NCI-H748 (cell line): ENCODE data around the gene MYO18A.

Experiments
- DNase-seq: peaks from one replicate; lab custom pipeline; 2025; ENCODE audit not compliant: unreplicated experiment; lab: John Stamatoyannopoulos, UW

Gene MYO18A

DNA sequence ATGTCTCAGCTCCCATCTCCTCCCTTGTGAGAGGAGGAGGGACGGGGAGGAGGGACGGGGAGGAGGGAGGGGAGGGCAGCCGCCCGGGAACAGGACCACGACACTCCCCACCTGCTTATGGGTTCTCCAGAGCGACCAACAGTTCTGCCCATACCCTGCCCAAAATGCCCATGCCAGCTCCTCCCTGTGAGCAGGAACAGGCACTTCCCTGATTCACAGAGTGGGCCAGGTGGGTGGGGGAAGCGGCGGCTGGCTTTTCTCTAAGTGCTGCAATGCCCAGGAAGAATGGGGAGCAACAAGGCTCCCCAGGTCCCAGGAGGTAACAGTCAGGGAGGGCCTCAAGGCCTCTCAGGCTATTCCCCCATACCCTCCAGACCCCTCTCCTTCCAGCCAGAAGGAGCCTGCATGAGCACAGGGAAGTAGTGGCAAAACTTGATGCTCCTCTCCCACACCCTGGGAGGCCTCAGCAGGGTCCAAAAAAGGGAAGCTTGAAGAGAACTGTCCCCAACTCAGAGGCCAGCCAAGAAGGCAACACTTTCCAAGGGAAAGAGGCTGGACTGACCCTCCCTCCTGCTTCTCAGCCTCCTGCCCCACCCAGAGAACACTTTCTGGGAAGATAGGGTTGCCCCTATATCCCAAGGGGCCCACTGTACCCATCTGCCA, 53.8 kb downstream of the MYO18A start:
- DNase-seq = no peak

DNA sequence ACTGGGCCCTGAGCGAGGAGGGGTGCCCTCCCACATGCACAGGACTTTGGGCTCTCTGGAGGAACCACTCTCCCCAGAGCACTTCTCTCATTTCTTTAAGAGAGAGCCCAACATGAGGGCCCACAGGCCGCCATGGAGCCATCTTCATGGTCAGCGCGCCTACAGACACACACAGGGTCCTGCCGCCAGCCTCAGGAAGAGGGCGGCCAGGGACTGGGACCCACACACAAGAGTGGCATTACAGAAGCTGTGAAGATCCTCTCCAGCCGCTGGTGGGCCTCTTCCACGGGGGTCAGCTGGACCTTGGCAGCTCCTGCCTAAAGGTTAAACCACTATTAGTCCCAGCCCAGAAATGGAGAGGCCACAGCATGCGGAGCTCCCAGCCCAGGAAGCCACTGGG, 54.5 kb downstream of the MYO18A start:
- no peak for DNase-seq

DNA sequence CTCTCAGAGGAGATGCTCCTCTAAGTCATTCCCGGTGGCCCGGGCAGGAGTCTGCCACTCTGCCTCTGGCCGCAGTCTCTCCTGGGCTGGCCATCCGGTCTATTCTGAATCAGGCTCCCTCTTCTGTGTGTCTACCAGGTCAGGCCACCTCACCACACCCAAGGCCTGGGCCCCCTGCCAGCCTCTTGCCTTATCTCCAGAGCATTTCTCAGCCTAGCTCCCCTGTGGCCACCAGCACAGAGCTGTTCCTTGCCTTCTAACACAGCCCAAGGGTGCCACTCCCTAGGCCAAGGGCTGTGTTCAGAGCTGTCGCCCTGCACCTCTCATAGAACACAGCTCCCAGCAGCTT, 55.3 kb downstream of the MYO18A start:
- no peak for DNase-seq

- peak; percentile 71 for DNase-seq
Observed at GRCh38 chr17:29124135-29124924, 55.9 kb downstream of the MYO18A start.

GRCh38 chr17:29123111-29123510, 57.1 kb downstream of the MYO18A start:
- DNase-seq = no peak

- DNase-seq = no peak
Observed at GRCh38 chr17:29121442-29121841, 58.8 kb downstream of the MYO18A start.

- no peak for DNase-seq
Observed at GRCh38 chr17:29120433-29120832, 59.8 kb downstream of the MYO18A start.

DNA sequence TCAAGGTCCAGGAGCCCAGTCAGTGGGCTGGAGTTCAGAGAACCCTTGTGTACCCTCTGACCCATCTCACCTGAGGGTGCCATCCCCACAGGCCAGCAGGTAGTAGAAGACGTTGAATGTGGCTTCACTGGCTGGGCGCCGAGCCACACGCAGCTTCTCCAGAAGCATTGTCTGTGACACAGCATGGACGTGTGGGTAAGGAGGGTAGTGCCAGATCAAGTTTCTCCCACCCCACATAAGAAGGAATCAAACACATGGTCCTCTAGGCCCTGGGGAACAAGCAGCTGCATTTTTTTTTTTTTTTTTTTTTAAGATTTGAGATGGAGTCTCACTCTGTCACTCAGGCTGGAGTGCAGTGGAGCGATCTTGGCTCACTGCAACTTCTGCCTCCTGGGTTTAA, 60.9 kb downstream of the MYO18A start:
- DNase-seq = no peak

- peak; percentile 76 for DNase-seq
Observed at GRCh38 chr17:29116804-29117753, 63.1 kb downstream of the MYO18A start.

DNA sequence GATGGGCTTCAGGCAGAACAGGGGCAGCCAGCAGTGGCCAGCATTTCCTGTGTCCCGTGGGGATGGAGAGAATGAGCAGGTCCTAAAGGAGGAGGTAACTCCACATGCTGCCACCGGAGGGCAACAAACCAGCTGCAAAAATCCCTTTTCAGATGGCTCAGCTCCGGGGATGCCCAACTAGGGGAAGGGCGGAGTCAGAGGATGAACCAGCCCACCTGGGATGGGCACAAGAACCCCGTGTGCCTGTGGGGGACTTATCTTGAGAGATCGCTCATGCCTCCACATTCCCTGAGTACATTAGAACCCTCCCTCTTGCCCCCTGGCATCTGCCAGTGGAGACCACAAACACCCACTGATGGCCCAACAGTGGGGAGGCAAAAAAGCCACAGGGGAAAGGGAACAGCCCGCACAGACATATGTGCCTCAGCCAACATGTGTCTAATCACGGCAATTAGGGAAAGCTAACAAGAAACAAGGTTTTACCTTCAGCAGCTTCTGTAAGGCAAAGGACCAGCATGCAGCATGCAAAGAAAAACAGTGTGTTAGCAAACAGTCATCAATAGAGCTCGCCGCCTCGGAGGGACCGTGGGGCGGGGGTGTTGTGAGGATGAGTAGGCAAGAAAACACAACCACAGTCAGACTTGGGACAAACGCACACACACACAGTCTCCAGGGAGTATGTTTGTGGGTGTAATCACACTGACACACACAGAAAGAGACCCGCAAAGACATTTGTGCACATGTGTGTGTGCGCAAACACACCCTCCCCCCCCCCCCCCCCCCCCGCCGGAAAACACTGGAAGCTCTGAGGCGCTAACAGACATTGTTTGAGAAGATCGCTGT, 64.0 kb downstream of the MYO18A start:
- peak; percentile 92 for DNase-seq

DNA sequence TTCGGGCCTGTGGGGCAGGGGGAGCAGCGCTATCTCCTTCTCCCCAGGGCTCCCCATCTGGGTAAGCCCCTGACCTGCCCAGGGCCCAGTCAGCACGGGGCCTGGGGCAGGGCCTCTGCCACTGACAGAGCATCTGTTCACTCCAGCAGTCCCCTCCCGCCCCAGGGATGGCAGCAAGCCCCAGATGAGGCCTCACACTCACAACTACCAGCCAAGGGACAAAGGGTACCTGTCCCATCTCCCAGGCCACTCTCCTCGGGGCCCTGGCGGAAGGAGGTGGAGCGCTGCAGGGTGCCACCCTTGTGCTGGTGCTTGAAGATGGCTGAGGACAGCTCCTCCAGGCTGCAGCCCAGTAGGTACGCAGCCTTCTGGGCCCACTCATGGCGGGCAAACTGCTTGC, 64.8 kb downstream of the MYO18A start:
- DNase-seq = no peak

- no peak for DNase-seq
Observed at GRCh38 chr17:29114141-29114540, 66.1 kb downstream of the MYO18A start.

- DNase-seq = no peak
Observed at GRCh38 chr17:29113334-29113733, 66.9 kb downstream of the MYO18A start.

- no peak for DNase-seq
Observed at GRCh38 chr17:29112771-29113295, 67.4 kb downstream of the MYO18A start.

- DNase-seq = peak; percentile 74
Observed at GRCh38 chr17:29111816-29112499, 68.2 kb downstream of the MYO18A start.

GRCh38 chr17:29110372-29110757, 69.8 kb downstream of the MYO18A start:
- no peak for DNase-seq

DNA sequence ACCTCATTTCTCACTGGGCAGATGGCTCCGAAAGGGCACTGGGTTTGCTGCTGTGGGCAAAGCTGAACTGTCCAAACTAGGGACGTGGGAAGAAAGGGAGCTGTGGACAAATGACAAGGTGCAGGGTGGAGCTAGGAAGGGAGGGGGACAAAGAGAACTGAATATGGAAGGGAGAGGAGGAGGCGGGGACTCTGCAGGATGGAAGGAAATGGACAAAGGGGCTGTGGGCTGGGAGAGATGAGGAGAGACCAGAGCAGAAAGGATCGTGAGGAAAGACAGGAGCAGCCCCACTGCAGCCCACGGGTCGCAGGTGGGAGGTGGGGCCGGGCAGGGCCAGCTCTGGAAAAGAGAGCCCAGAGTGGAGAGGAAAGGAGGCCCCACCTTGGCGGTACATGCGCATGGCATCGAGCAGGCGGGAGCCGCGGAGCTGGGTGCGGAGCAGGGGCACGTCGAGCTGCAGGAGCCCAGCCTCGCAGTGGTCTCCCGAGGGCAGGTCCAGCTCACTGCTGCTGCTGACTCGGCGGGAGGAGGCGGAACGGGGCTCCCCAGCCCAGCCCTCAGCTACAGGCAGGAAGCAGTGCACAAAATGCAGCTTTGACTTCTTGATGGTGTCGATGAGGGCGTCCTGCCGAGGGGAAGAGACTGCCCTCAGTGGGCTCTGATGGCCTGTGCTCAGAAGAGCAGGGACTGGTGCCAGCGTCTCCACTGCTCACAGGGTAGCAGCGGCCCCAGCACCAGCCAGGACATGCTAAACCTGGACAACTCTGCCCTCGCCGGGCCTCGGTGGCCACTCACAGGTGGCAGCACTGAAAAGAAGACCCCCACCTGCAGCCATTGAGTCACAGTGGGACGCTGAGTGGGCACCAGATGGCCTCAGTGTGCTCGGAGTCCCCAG, 70.5 kb downstream of the MYO18A start:
- no peak for DNase-seq

DNA sequence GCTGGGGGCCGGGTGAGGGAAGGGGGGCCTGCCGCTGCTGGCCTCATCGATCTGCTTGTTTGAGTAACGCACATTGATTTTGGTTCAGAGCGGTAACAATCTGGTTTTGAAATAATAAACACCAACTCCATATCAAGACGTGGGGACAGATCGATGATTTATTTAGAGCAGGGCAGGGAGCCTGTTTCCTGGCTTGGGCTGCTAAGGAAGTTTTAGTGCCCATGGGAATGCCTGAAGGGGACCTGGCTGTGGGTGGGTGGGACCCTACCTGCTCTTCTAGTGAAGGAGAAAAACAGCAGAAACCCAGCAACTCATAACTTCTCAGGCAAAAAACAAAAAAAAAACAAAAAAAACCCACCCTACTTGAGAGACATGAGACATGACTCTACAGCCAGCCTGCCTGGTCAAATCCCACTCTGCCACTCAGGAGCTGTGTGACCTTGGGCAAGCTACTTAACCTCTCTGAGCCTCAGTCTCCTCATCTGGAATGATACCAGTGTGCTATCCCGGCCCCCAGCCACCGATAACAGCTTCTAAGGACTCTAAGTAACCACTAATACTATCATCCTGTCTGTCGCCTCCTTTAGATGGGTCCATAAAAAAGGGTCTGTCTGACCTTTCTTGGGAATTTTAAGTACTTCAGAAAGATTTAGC, 71.2 kb downstream of the MYO18A start:
- DNase-seq = no peak
